HG02571 (cell line): ENCODE data around the gene CSGALNACT2.
"Not testable (repeated sequence)": the region's sequence is repeated elsewhere in the genome, so short reads cannot be mapped to it uniquely, and the experiment has no call there.

ENCODE experiments used
- ATAC-seq: cut with Tn5 transposase; IDR thresholded peaks from one replicate; pipeline ENCODE4 v1.9.1; 2021; ENCODE audit warnings: mild to moderate bottlenecking, moderate library complexity; ENCODE audit not compliant: unreplicated experiment

CSGALNACT2 gene

DNA sequence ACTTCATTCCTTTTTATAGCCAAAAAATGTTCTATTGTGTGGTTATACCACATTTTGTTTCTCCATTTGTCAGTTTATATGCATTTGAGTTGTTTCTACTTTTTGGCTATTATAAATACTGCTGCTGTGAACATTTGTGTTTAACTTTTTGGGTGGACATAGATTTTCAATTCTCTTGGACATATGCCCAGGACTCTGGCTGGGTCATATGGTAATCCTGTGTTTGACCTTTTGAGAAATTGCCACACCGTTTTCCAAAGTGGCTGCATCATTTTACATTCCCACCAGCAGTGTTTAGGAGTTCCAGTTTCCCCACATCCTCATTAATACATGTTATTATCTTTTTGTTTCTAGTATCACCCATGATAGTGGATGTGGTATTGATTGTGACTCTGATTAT is 39.4 kb downstream of the CSGALNACT2 start:
- ATAC-seq: no peak

DNA sequence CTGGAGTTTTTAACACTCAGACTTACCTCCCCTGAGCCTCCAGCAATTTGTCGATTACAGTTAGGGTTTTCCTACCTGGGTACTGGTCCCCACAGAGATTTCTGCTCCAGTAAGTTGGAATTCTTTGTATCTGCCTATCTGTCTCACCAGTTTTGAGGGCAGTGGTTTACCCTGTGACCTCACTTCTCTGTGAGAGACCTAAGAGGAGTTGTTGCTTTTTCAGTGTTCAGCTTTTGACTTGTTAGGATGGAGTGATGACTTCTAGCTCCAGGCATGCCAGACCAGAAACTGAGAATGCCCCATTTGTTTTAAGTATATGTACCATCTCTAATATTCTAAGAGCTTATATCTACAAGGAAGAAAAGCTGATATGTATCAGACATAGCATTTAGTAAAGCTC is 42.9 kb downstream of the CSGALNACT2 start:
- ATAC-seq: no peak

DNA sequence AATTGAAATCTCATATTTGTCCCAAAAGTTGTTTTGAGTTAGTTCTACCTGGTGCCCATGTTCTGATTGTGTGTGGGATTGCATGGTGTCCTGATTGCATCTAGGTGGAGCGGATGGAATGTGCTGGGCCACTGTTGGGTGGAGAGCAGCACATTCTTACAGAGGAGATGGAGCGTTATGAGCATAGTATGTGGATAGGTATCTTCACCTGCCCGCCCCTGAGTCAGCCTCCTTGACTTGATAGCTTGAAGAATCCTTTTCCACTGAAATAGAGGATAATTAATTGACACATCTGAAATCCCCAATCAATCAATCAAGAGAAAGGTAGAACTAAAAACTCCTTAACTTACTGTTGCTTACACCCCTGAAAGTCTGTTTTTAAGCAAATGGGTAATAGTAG is 45.5 kb downstream of the CSGALNACT2 start:
- not testable (repeated sequence) for ATAC-seq

DNA sequence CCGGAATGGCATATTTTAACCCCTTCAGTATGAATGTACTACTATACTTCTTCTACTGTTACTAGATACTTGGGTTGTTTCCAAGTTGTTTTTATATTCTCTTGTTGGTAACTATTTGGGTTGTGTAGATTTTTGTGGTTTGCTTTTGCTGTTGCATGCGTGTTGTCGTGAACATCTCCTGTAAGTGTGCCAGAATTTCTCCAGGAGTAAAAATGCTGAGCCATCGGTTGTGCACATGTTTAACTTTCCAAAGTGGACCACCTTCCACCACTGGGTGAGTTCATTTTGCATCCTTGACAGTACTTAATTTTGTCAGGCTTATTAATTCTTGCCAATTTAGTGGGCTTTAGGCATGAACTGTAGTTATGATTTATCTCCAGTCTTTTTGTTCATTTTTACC is 47.9 kb downstream of the CSGALNACT2 start:
- ATAC-seq: no peak

DNA sequence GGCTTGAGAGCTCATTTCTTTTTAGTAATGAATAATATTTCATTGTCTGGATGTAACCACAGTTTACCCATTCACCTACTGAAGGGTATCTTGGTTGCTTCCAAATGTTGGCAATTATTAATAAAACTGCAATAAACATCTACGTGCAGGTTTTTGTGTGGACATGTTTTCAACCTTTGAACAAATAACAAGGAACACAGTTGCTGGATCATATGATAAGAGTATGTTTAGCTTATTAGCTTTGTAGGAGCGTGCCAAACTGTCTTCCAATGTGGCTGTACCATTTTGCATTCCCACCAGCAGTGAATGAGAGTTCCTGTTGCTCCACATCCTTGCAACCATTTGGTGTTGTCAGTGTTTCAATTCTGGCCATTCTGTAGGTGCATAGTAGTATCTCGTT is 49.0 kb downstream of the CSGALNACT2 start:
- ATAC-seq: no peak

DNA sequence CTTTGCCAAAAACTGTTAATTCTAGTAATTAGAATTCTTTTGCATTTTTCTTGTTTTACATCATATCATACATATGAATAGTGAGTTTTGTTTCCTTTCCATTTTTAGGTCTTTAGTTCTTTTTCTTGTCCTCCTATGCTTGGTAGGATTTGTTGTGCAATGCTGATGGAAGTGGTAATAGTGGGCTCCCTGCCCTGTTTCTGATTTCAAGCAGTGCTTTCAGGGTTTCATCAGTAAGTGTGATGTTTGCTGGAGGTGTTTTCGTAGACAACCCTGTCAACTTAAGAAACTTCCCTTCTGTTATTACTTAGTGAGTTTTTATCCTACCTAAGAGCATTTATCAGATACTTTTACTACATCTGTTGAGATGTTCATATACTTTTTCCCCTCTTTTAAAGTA is 50.5 kb downstream of the CSGALNACT2 start:
- no peak for ATAC-seq

DNA sequence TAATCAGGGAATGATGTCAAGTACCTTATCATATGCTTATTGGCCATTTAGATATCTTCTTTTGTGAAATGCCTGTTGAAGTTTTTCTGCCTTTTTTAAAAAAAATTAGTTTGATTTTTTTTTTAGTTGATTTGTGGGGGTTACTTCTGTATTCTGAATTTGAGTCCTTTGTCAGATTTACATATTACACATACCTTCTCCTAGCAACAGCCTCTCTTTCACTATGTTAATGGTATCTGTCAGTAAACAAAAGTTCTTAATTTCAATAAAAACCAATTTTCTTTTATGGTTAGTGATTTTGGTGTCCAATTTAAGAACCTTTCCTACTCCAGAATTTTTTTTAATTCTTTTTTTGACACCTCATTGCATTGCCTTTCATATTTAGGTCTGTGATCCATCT is 52.0 kb downstream of the CSGALNACT2 start:
- ATAC-seq: no peak

DNA sequence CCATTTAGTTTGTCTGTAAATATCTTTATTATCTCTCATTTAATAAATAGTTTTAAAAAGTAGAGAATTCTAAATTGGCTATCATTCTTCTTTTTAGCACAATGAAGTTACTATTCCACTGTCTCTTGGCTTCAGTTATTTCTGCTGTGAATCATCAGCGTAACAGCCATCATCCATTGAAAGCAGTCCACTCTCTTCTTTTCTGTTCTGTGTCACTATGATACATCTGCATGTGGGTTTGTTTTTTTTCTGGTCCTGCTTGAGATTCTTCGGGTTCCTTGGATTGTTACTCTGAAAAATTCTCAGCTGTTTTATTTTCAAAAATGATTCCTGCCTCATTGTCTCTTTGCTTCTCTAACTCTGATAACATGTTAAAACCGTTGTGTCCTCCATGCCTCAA is 52.5 kb downstream of the CSGALNACT2 start:
- ATAC-seq: no peak

DNA sequence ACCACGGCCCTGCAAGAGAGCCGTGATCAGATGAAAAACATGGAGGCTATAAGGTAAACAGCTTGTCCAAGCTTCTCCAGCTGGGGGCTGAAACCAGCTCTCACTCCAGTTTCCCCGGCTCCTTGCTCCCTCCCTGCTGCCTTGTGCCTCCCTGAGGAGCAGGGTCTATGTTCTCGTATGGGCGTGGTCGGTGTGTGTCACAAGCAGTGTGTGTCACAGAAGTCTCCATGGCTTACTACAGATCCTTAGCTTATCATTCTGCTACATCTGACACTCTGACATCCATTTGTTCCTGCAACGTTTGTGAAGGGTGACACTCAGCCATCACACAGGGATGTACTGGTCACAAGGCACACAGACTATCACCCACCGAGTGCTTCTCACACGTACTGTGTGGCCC is 54.6 kb downstream of the CSGALNACT2 start:
- no peak for ATAC-seq

DNA sequence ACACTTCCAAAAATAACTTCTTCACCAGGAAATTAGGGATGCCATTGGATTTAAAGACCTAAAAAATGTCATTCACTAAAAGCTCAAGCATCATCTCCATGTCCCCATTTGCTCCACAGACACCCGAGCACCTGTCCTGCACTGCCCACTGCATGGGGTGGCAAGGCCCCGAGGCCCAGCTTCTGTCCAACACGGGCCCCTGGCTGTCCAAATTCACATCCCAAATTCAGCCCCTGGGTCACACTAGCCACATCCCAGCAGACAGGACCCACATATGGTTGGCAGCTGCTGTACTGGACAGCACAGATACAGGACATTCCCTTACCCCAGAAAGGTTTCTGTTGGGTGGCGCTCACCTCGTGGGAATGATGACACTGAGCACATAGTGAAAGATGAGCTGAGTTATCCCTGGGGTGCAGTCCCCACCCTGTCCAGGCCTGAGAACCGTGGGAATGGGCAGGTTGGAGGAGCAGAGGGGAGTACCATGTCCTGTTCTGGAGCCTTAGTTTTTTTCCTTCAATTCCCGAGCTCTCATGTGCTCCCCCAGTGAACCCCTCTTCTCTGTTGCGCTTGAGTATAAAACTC is 55.3 kb downstream of the CSGALNACT2 start:
- no peak for ATAC-seq

DNA sequence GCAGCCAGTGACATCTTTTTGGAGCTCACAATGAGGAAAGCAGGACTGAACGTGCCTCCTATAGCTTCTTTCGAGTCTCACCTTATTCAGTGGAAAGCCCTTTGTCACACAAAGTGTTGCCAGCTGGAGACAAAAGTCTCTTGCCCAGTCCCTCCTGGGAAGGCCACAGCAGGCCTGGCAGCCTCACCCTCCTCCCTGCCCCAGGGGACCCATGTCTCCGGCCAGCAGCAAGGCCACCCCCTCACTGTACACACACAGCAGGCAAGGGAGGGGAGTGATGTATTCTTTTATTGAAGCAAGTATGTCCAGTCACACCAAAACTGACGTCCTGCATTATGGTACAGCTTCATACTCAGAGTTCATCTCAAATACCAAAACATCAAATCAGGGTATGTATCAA is 56.0 kb downstream of the CSGALNACT2 start:
- ATAC-seq: no peak

DNA sequence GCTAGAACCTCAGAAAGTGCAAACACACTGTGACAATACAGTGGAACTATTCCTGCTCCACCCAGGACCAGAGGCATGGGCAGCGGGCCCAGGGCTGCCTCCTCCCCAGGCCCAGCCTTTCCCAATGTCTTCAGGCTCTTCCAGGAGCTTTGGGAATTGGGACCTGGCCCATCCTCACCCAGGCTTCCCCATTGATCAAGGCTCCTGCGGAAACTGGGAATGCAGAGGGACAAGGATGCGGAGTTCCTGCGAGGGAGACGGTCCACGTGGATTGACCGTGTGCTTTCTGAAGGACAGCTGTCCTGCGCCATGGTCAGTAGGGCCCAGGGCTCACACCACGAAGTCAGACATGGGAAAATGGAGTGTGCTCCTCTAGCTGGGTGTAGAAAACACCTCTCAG is 56.6 kb downstream of the CSGALNACT2 start:
- ATAC-seq: no peak

DNA sequence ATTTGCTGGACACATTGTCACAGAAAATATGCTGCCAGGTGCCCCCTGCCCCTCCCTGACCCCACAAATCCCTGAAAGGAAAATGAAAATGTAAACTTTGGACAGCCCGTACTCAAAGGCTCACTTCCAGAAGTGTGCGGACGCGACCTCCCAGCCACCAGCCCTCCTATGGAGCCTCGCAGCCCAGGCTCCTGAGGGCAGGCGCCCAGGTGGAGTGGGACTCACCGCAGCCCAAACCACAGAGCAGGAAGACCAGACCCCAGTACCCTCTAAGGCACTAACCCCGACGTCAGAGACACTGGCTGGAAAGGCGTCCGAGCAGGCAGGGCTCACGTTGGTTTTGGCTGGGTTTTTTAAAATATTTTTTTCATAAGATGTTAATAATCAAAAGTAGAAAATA is 57.3 kb downstream of the CSGALNACT2 start:
- no peak for ATAC-seq

DNA sequence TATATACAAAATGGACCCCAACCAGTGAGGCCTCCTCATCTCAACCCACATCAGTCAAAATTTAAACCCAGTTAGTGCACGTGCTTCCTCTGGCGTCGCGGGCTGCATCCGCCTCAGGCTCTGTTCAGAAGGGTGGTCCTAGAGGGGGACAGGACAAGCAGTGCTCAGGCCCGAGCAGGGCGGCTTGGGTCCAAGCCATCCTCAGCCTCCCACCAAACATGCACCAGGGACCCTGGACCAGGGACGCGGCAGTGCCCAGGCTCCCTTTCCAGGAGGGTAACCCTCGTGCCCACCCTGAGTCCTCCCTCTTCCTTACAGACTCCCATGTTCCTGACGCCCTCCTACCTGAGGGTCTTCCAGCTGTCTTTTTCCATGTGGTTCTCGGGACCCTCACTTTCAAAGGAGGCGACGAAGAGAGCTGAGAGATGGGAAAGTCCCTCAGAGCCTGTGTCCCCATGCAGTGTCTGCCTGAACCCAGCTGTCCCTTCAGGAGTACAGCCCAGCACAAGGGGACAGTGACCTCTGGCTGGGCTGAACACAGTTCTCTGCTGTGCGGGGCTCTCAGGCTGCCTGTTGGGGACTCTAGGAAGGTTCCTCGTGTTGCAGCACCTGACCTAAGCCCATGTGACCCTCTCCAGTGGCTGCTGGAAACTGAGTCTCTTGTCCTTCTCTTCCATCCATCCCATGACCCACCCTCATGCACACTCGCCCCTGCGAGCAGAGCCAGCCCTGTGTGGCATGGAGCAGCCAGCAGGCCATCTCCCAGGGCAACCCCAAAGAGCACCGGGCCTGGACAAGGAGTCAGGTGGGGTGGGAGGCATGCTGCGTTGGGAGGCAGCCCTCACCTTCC is 58.1 kb downstream of the CSGALNACT2 start:
- no peak for ATAC-seq

DNA sequence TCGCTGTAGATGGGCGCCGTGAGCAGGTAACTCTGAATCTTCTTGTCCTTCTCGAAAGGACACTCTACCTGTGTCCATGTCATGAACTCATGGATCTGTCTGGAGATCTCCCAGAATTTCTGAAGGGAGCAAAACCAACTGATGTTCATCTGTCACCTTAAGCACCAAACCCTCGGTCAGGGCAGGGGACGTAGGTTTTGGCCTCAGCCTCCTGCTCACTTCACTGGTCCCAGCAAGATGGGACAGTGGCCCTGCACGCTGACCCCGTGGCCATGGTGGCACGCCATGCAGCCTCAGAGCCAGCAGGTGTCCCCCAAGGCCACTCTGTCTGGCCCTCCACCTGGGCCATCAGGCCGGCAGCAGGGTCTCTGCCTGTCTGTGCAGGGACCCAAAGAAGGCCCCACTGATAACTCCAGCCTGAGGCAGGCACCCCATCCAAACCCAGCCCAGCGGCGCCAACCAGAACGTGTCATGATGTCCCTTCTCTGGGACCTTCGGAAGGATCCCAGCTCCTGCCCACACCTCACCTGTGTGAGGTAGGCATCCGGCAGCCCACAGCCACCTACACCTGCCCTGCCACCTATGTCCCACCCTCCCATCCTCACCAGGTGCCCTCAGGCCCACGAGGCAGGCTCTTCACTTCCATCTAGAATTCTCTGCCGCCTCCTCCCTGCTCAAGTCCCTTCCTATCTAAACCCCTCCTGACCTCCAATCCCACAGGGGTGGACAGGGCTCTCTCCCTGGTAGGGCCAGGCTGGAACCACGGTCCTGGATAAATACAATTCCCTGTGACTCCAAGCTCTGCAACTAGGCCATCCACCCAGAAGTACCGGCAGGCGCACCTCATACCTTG is 59.0 kb downstream of the CSGALNACT2 start:
- ATAC-seq: no peak

DNA sequence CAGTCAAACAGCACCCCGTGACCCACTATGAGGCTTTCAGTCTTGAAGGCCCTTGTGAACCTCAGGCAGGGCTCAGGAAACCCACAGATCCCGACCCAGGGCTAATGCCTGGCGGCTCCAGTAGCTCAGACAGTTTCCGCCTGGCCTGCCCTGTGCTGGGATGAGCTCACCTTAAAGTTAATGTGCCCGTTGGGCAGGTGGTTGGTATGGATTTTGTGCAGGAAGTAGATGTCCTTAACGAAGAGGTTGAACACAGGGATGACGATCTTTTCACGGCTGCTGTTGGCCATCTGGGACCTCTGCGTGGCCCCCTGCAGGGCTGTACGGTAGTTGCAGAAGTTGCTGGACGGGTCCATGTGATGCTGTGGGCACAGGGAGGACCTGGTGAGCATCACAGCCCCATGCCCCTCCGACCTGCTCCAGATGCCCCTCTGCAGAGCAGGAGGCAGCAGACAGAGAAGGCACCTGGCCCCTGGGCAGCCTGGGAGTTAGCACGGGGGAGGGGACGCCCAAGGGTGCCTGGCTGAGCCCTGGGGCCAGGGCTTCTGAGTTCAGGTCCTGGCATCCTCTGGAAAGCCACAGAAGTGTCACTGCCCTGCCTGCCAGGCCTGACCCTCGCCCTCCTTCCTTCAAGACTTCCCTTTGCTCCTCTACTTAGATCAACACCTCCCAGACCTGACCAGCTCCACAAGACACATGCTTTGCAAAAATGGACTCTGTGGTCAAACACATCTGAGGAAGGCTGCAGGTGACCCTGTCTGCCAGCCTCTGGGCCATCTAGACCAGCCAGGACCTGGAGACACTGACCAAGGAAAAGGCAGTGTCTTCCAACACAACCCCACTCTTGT is 59.8 kb downstream of the CSGALNACT2 start:
- ATAC-seq: no peak

DNA sequence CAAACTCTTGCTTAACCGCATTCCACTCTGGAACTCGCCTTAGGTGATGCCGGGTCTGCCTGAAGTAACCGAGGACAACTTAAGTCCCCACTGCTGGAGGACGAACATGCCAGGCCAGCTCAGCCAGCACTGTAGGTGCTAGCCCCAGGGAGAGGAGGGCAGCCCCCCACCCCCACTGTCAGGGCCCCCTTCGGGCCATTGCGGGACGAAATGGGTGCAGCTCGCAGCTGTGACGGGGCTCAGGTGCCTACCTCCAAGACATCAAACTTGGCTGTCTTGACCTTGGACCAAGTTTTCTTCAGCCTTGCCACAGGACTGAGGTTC is 60.4 kb downstream of the CSGALNACT2 start:
- ATAC-seq: no peak

DNA sequence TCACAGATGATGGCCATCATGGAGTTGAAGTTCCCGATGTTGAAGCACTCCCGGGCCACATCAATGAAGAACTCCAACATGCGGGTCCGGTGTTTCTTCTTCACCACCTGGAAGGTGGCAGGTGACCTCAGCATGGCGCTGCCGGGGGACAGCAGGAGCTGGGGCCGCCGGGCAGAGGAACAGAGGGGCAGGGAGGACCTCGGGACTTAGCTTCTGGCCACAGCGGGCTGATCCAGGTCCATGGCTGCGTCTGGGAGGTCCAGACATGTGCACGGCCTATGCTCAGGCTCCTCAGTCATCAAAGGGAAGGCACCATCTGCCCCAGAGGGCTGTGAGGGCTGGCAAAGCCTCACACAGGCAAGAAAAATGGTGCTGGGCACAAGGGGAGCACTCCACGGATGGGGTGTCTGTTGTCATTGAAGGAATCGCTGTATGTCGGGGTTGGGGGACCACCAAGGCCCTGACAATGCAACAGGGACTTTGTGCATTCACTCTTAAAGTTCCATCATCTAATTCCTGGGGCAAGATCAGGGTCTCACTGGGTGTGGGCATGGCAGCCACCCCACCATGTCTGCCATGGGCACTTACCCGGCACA is 60.9 kb downstream of the CSGALNACT2 start:
- no peak for ATAC-seq

DNA sequence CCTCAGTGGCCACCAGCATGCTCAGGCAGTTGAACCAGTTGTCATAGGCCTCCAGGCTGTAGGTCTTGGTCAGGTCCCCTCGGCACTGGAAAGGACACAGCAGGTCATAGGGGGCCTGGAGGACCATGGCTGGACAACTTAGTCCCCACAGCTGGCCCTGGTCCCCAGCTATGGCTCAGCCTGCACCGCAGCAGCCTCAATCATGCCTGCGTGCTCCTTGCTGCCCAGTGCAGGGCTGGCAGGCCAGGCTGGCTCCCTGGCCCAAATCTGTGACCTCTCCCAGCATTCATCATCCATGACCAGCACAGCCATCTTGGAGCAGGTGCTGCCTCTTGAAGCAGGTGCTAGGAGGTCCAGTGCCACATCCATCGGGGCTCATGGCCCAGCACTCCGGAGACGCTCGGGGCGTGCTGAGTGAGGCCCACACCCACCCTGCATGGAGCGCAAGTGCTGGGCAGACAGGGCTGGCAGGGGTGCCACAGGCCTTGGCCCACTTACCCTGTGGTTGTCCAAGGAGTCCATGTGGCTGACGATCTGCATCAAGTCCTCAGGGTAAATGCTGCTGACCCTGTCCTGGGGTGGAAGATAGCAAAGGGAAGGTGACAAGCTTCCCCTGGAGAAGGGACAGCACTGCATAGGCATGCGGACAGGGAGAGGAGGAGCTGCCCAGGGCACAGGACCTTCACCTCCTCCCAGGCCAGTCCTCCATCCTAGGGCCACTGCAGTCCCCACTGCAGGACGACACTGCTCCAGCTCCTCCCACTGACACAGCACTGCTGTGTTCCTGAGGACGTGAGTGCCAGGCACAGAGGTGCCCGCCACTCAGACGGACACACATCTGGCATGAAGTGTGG is 61.7 kb downstream of the CSGALNACT2 start:
- ATAC-seq: no peak
